Erythroblast (primary cell): ENCODE measurements around the gene CEACAM6.

Source experiments
- GATA1 ChIP-seq: IDR thresholded peaks from 2 replicates; pipeline ENCODE4 v1.6.1; 2011; ENCODE audit warnings: low read depth, mild to moderate bottlenecking, control low read depth, low read length, moderate library complexity
- POLR2A ChIP-seq: IDR thresholded peaks from 2 replicates; pipeline ENCODE4 v1.6.1; 2011; ENCODE audit warnings: mild to moderate bottlenecking, low read length

- TF ChIP-seq POLR2A (no peak), GATA1 (no peak)
Measured at GRCh38 chr19:41739361-41739760, 16.0 kb upstream of the CEACAM6 start.
